ENCODE data around the gene TNN.

TNN gene

DNA sequence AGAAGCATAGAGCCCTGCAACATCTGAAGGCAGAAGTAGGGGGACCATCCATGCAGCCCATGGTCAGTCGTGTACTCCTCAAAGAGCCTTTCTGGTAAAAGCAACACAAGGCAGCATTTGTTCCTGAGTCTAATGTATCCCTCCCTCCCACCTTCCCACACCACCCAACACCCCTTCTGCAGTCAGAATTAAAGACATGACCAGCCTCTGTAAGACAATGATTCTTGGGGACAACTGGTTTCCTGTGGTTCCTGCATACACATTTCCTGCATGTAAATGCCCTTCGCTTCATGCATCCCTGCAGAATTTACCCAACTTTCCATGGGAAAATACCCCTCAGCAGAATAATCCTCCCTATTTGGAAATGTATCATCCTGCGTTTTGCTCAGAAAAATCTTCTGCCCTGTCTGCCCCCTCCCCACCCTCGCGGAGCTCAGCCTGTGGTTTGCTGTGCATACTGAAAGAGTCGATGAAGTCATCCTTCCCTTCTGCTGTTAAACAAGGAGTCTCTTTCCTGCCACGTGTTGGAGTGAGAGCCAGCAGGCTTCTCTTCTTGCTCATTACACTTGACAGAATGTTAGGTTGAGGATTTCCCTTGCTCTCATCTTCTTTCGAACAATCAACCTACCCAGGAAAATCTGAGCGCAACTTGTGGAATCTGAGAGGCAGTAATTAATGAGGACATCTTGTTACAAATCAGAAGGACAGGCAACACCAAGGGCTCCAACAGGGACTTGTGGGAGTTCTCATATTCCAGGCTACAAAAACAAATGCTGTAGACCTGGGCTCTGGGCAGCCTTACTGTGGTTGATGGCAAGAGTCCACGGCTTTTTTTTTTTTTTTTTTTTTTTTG, 4.7 kb downstream of the TNN start:
- Histone ChIP-seq H3K4me3 (peak overlapping the region; percentile 58), H3K27ac (peak overlapping the region in 1 of 2 donors; percentile 23)
- no peak for DNase-seq (ENCODE audit: low spot score)
- TF ChIP-seq, protein P1, sequence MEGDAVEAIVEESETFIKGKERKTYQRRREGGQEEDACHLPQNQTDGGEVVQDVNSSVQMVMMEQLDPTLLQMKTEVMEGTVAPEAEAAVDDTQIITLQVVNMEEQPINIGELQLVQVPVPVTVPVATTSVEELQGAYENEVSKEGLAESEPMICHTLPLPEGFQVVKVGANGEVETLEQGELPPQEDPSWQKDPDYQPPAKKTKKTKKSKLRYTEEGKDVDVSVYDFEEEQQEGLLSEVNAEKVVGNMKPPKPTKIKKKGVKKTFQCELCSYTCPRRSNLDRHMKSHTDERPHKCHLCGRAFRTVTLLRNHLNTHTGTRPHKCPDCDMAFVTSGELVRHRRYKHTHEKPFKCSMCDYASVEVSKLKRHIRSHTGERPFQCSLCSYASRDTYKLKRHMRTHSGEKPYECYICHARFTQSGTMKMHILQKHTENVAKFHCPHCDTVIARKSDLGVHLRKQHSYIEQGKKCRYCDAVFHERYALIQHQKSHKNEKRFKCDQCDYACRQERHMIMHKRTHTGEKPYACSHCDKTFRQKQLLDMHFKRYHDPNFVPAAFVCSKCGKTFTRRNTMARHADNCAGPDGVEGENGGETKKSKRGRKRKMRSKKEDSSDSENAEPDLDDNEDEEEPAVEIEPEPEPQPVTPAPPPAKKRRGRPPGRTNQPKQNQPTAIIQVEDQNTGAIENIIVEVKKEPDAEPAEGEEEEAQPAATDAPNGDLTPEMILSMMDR (IDR thresholded peaks at IDR 0.05), result no peak

DNA sequence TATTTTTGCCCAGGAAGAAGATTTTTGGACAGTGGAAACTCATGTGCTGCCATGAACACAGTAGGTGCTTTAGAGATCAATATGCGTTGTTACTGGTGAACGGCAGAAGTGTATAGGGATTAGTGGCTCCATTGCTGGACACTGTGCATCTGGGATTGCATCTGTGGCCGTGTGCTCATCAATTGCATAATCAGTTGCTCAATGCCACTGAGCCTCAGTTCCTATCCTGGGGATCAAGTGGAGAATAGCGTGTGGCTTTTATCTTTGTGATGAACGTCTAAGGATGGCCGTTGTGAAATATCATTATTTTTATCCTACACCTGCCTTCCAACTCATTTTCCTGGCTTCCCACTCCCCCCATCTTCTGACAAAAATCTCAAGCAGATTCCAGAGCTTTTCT, 5.4 kb downstream of the TNN start:
- H3K4me3 ChIP-seq, result no peak overlapping the region
- no peak for DNase-seq (ENCODE audit: low spot score)
- no peak overlapping the region for H3K27ac ChIP-seq
- TF ChIP-seq, protein P1 (IDR thresholded peaks at IDR 0.05), result no peak

DNA sequence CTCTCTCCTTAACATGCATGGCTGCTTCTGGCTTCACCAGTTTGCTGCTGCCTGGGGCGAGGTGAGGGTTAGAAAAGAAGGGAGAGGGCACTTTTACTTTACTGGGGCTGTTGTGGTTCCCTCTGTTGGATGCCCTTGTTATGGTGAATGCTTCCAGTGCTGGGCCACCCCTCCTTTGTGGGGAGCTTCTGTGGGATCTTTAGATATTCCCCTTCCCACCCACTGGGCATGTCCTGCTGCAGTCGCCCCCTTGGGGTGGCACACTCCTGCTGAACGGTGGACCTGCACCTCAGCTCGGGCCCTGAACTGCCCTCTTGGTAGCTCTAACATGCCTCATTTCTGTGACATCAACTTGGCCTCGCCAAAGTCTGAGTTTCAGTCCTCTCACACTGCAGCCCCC, 6.0 kb downstream of the TNN start:
- no peak overlapping the region for H3K27ac ChIP-seq
- TF ChIP-seq, protein P1 (IDR thresholded peaks at IDR 0.05), result no peak
- H3K4me3 ChIP-seq, result no peak overlapping the region
- DNase-seq (ENCODE audit: low spot score), result no peak

DNA sequence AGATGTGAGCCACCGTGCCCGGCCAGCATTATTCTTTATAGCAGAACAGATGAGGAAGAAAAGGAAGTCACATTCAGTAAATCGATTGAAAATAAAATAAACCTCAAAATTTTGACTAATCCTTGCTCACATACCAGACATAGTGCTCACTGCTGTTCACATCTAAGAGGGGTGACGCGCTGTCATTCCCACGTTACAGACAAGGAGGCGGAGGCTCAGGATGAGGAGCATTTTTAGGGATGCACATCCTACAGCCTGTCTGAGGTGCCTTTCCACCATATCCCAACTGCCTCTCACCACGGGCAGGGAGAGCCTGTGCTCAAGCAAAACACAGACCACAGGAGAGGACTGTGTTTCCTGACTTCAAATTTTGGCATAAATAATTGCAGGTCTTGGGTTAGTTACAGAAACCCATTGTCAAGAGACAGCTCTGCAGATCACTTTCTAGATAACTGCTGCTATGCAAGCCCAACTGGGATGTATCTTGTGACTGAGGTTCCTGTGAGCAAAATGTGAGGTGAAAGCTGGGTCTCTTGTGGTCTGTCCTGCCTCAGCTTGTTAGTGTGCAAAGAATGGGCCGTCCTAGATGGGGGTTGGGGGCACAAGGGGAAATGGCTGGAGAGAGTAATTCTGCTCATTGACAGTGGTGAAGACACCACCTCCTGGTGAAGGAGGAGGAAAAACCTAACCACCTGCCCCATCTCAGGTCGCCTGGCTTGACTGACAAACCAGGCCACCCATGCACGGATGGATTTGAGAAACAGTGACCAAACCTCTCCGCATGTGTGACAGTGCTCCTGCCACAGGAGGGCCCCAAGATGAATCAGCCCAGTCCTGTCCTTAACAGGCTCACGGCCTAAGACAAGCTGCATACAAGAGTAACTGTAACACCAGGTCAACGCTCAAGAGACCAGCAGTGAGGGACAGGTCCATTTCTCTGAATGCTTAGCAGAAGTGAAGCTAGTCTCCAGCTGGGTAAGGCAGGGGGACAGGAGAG, 8.2 kb downstream of the TNN start:
- no peak for DNase-seq (ENCODE audit: low spot score)
- H3K4me3 ChIP-seq, result no peak overlapping the region
- TF ChIP-seq, protein P1 (IDR thresholded peaks at IDR 0.05), result no peak
- no peak overlapping the region for H3K27ac ChIP-seq

DNA sequence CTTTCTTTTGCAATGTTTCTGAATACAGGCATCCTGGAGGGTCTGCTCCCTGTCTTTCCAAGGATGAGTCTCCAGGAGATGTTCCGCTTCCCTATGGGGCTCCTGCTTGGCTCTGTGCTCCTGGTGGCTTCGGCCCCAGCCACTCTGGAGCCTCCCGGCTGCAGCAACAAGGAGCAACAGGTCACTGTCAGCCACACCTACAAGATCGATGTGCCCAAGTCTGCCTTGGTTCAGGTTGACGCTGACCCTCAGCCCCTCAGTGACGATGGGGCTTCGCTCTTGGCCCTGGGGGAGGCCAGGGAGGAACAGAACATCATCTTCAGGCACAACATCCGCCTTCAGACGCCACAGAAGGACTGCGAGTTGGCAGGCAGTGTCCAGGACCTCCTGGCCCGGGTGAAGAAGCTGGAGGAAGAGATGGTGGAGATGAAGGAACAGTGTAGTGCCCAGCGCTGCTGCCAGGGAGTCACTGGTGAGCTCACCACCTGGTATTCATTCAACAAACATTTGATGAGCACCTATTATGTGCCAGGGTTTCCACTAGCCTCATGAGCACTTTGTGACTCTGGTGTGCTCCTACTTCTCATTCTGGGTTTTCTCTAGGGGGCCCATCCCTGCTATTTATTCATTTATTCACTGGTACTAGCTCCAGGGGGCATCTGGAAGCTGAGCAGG, 9.9 kb downstream of the TNN start:
- no peak for DNase-seq (ENCODE audit: low spot score)
- H3K4me3 ChIP-seq, result no peak overlapping the region
- no peak overlapping the region for H3K27ac ChIP-seq
- TF ChIP-seq, protein P1 (IDR thresholded peaks at IDR 0.05), result no peak

DNA sequence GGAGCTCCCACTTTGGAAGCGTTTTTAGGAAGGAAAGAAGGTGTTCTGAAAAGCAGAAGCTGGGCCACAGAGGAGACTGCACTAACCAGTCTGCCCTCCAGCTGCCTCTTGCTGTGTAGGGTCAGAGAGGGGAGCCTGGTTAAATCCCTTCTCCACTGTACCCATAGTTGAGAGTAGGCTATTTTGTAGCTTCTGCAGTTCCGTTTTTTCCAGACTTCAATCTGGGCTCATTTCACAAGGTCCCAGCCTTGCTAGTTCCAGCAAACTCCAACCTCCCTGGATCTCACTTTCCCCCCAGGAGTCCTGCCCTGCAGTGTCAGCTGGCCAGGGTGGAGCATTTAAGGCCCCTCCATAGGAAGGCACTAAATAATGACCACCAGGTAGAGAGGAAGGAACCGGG, 11.0 kb downstream of the TNN start:
- DNase-seq (ENCODE audit: low spot score), result no peak
- TF ChIP-seq, protein P1 (IDR thresholded peaks at IDR 0.05), result no peak
- Histone ChIP-seq H3K27ac (no peak overlapping the region), H3K4me3 (no peak overlapping the region)
